Gastroesophageal sphincter (tissue), 4 donors: ENCODE results near the gene BCAR3. TPM values are rescaled to one million over a fixed set of nuclear protein-coding genes. Genes with fewer than 3 reads are reported as not detected.
A peak's percentile ranks its signal among the peaks of the same experiment; 100 is the strongest.

Experiments
- ATAC-seq: fragments of 150-250 bp; one replicate; pipeline ENCODE4 v1.9.1; 2016; ENCODE audit warnings: mild to moderate bottlenecking, moderate library complexity
- H3K27ac ChIP-seq, 4 donors: fragments of 200-600 bp; sonication (generic) in 3 of 4; 1 replicate in 3 of 4; 2 replicates in 1 of 4; pipeline ENCODE4 v1.5.1; 2016 to 2019
- H3K27me3 ChIP-seq: fragments of 200-600 bp; sonication (generic); one replicate; pipeline ENCODE4 v1.5.1; 2019
- H3K36me3 ChIP-seq, 2 donors: fragments of 200-600 bp; sonication (generic); one replicate each; pipeline ENCODE4 v1.5.1; 2019; ENCODE audit warnings: control low read depth in 1 of 2
- H3K4me1 ChIP-seq, 3 donors: fragments of 200-600 bp; sonication (generic); 1 replicate in 2 of 3; 2 replicates in 1 of 3; pipeline ENCODE4 v1.5.1; 2016 to 2019; ENCODE audit warnings: control low read depth in 2 of 3
- H3K4me3 ChIP-seq, 2 donors: fragments of 200-600 bp; sonication (generic); one replicate each; pipeline ENCODE4 v1.5.1; 2019; ENCODE audit warnings: mild to moderate bottlenecking in 1 of 2, moderate library complexity in 1 of 2
- H3K9me3 ChIP-seq, 3 donors: fragments of 200-600 bp; sonication (generic); one replicate each; pipeline ENCODE4 v1.5.1; 2017 to 2019; ENCODE audit warnings: control low read depth in 2 of 3
- EP300 ChIP-seq: sonication (generic); formaldehyde crosslinking; IDR thresholded peaks from one replicate; pipeline ENCODE4 v1.6.1; 2017; ENCODE audit warnings: antibody characterized with exemption, mild to moderate bottlenecking
- POLR2A ChIP-seq, 2 donors: fragments of 450-650 bp; IDR thresholded peaks; one replicate each; pipeline ENCODE4 v1.6.1; 2017; ENCODE audit warnings: antibody characterized with exemption in 2 of 2, mild to moderate bottlenecking in 2 of 2, moderate library complexity in 1 of 2
- POLR2AphosphoS5 ChIP-seq: sonication (generic); formaldehyde crosslinking; IDR thresholded peaks from one replicate; pipeline ENCODE4 v1.6.1; 2017; ENCODE audit warnings: antibody characterized with exemption
- WGBS, 2 donors: methylation state at CpG; one replicate each; pipeline ENCODE4 v1.1.5; 2018; ENCODE audit warnings: low coverage in 1 of 2; 5-methylcytosine and 5-hydroxymethylcytosine counted together
- total RNA-seq, 4 donors: library from RNA; depleted of rRNA; stranded (reverse); fragments of >200 nt; gene quantifications; one replicate each; pipeline ENCODE4 v1.1.0, GENCODE V29; 2016
- TF ChIP-seq, protein P1 (sequence below), 4 experiments: fragments of 200-600 bp in 2 of 4; fragments of 450-650 bp in 2 of 4; sonication (generic) in 1 of 4; IDR thresholded peaks; one replicate each; pipeline ENCODE4 v1.5.1; 2017 to 2019; ENCODE audit warnings: antibody characterized with exemption in 4 of 4, mild to moderate bottlenecking in 2 of 4, moderate library complexity in 2 of 4

Gene BCAR3
- total RNA-seq, 4 donors from 2014 or later, result 33.9 to 40.2 (median 38.3) TPM

DNA sequence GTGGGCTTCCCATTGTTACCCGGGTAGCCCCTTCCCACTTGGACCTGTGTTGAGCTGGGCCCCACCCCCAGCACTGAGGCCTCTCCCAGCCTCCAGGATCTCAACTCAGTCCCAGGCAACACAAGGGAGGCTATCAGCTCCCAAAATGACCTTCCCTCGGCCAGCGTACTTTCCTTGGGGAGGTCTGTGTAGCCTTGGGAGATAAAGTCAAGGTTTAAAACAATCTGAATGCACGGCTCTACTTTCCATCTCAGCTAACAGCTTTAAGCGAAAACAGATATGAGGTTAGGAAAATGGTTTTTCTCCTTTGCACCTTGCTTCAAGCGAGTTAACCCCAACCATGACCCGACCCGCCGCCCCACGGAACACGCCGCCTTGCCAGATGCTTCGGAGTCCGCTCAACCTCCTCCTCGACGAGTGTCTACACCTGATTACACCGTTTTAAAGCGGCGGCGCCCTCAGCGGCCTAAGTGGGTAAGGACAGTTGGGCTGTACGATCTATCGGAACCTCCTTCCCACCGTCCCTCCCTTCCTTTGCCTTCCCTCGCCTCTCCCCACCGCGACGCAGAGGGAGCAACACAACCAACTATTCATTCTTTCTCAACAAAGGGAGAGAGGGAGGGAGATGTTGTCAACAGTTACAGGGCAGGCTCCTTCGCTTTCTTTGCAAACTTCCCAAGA lies 1.1 kb downstream of the BCAR3 start:
- peak overlapping the region; percentile 84 to 95 (median 94) for H3K27ac ChIP-seq
- peaks cover 0 to 59% (median 4%) of the 10 kb centered on the region in 3 donors for H3K4me1 ChIP-seq
- WGBS, 2 donors, result 10% methylated on average over 15 of the region's 29 CpGs; no CpG with 5 or more reads in 1 of the 2 donors
- ATAC-seq, result peak; percentile 90
- no peaks in the 10 kb centered on the region for H3K9me3 ChIP-seq
- H3K36me3 ChIP-seq, result peaks cover 0 to 7% of the 10 kb centered on the region in 2 donors
- TF ChIP-seq POLR2A (IDR thresholded peaks at IDR 0.05), result peak; percentile 48 to 56
- TF ChIP-seq, protein P1, sequence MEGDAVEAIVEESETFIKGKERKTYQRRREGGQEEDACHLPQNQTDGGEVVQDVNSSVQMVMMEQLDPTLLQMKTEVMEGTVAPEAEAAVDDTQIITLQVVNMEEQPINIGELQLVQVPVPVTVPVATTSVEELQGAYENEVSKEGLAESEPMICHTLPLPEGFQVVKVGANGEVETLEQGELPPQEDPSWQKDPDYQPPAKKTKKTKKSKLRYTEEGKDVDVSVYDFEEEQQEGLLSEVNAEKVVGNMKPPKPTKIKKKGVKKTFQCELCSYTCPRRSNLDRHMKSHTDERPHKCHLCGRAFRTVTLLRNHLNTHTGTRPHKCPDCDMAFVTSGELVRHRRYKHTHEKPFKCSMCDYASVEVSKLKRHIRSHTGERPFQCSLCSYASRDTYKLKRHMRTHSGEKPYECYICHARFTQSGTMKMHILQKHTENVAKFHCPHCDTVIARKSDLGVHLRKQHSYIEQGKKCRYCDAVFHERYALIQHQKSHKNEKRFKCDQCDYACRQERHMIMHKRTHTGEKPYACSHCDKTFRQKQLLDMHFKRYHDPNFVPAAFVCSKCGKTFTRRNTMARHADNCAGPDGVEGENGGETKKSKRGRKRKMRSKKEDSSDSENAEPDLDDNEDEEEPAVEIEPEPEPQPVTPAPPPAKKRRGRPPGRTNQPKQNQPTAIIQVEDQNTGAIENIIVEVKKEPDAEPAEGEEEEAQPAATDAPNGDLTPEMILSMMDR (IDR thresholded peaks at IDR 0.05), result peak; percentile 64 to 82 (median 75)
- TF ChIP-seq EP300, result no peak
- TF ChIP-seq POLR2AphosphoS5, result peak; percentile 89
- no peaks in the 10 kb centered on the region for H3K27me3 ChIP-seq
- peak overlapping the region; percentile 61 to 91 for H3K4me3 ChIP-seq

DNA sequence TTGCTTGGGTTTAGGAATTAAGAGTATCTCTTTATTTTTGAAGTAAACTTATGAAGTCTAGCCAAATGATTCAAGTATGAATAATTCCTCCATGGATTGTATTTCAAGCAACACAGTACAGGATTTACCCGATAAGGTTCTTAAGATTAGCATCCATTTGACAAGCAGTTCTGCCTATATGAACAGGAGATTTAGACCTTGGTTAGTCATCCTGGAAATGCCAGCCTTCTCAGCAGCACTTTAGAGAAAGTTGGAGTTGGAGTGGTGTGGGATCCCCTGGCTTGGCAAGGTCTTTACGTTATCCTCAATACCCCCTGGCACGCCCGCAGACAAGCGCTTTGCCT lies 1.6 kb downstream of the BCAR3 start:
- Histone ChIP-seq H3K27me3 (no peaks in the 10 kb centered on the region), H3K36me3 (peaks cover 0 to 7% of the 10 kb centered on the region in 2 donors), H3K9me3 (no peaks in the 10 kb centered on the region), H3K4me1 (peaks cover 3 to 64% (median 9%) of the 10 kb centered on the region in 3 donors), H3K4me3 (peak overlapping the region; percentile 61 to 91), H3K27ac (peak overlapping the region; percentile 84 to 95 (median 94))
- 43 to 62% methylated on average over 1 to 5 of the region's 5 CpGs for WGBS, 2 donors
- TF ChIP-seq POLR2AphosphoS5 (no peak), POLR2A (IDR thresholded peaks at IDR 0.05) (no peak), EP300 (no peak)
- TF ChIP-seq, protein P1 (IDR thresholded peaks at IDR 0.05), result no peak
- ATAC-seq, result no peak

DNA sequence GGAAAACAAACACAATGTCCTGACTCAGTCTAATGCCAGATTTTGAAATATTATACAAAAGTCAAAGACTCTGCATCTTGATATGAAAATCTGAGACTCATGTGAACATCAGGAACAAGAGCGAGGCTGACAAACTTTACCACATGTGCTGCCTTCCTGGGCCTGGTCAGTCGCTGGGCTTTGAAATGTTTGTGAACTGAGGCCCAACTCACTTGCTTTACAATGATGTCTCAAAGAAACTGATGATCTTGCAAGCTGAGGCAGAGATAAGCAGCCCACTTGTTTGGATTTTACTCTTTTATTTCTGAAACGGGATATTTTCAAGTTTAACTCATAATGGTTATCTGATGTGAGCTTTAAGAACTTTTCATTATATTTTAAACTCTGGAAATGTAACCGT lies 2.1 kb downstream of the BCAR3 start:
- Histone ChIP-seq H3K36me3 (peaks cover 0 to 8% of the 10 kb centered on the region in 2 donors), H3K4me3 (no peak overlapping the region), H3K4me1 (peaks cover 3 to 69% (median 11%) of the 10 kb centered on the region in 3 donors), H3K27ac (peak overlapping the region in 3 of 4 donors; percentile 93 to 95 (median 94)), H3K27me3 (no peaks in the 10 kb centered on the region), H3K9me3 (no peaks in the 10 kb centered on the region)
- no peak for ATAC-seq
- no peak for TF ChIP-seq POLR2A (IDR thresholded peaks at IDR 0.05)
- TF ChIP-seq, protein P1 (IDR thresholded peaks at IDR 0.05), result no peak
- no peak for TF ChIP-seq POLR2AphosphoS5
- no peak for TF ChIP-seq EP300
- WGBS, 2 donors, result 61 to 75% methylated on average over 4 of the region's 4 CpGs

DNA sequence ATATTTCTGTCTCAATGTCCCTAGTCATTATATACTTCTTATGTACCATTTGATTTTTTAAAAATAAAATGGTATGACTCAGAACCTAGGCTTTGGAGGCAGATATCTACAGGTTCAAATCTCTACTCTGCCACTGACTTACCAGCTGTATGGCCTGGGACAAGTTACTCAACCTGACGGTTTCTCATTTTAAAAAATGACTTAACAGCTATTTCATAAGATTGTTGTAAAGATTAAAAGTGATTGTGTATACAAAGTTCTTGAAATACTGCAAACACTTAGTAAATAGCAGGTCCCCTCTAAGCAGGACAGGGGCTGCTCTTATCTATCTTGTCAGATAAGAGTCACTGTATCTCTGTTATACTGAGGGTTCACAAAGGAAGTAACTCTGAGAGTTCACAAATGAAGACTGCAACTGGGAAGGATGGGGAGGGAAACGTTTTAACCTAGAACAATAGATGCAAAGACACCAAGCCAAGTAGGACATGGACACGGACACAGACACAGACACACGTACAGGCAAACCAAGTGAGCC lies 2.6 kb downstream of the BCAR3 start:
- H3K4me1 ChIP-seq, result peaks cover 3 to 74% (median 11%) of the 10 kb centered on the region in 3 donors
- H3K27ac ChIP-seq, result peak overlapping the region in 3 of 4 donors; percentile 93 to 95 (median 94)
- H3K9me3 ChIP-seq, result no peaks in the 10 kb centered on the region
- no peaks in the 10 kb centered on the region for H3K27me3 ChIP-seq
- no peak for ATAC-seq
- H3K4me3 ChIP-seq, result no peak overlapping the region
- TF ChIP-seq EP300, result no peak
- no peak for TF ChIP-seq POLR2A (IDR thresholded peaks at IDR 0.05)
- TF ChIP-seq POLR2AphosphoS5, result no peak
- TF ChIP-seq, protein P1 (IDR thresholded peaks at IDR 0.05), result no peak
- WGBS, 2 donors, result 46 to 65% methylated on average over 4 of the region's 4 CpGs
- peaks cover 0 to 13% of the 10 kb centered on the region in 2 donors for H3K36me3 ChIP-seq

DNA sequence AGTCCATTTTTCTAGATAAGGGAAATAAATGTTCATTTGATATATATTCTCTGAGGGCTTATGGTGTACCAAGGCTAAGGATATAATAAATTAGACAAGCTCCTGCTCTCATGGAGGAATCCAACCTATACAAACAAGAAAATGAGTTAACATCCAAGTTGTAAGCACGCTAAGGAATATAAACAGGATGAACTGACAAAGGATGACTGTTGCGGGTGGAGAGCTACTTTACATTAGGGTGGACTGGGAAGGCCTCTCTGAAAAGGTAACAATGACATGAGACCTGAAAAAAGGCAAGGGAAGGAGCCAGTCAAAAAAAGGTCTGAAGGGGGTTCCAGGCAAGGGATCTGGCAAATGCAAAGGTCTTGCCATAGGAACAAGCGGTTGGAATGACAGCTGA lies 3.1 kb downstream of the BCAR3 start:
- Histone ChIP-seq H3K4me1 (peaks cover 6 to 79% (median 13%) of the 10 kb centered on the region in 3 donors), H3K4me3 (no peak overlapping the region), H3K9me3 (no peaks in the 10 kb centered on the region), H3K27me3 (no peaks in the 10 kb centered on the region), H3K27ac (peak overlapping the region in 1 of 4 donors; percentile 95), H3K36me3 (peaks cover 0 to 18% of the 10 kb centered on the region in 2 donors)
- no peak for TF ChIP-seq POLR2A (IDR thresholded peaks at IDR 0.05)
- no peak for TF ChIP-seq POLR2AphosphoS5
- TF ChIP-seq, protein P1 (IDR thresholded peaks at IDR 0.05), result no peak
- no peak for TF ChIP-seq EP300
- ATAC-seq, result no peak
- WGBS, 2 donors, result 74 to 77% methylated on average over 3 of the region's 3 CpGs
